NCI-H69 (cell line): ENCODE results near the gene TRAPPC3.

Experiments used
- DNase-seq: peaks from one replicate; lab custom pipeline; 2025; lab: John Stamatoyannopoulos, UW

Gene TRAPPC3

GRCh38 chr1:36099681-36100341, 49.5 kb downstream of the TRAPPC3 start:
- peak; percentile 66 for DNase-seq

- DNase-seq: no peak
Measured at GRCh38 chr1:36098650-36099365, 50.5 kb downstream of the TRAPPC3 start.

- DNase-seq: no peak
Measured at GRCh38 chr1:36097693-36098585, 51.3 kb downstream of the TRAPPC3 start.

- DNase-seq: peak; percentile 7
Measured at GRCh38 chr1:36096500-36097432, 52.5 kb downstream of the TRAPPC3 start.

- no peak for DNase-seq
Measured at GRCh38 chr1:36095760-36096405, 53.4 kb downstream of the TRAPPC3 start.

- no peak for DNase-seq
Measured at GRCh38 chr1:36094621-36095061, 54.6 kb downstream of the TRAPPC3 start.

- DNase-seq: no peak
Measured at GRCh38 chr1:36093929-36094328, 55.4 kb downstream of the TRAPPC3 start.

GRCh38 chr1:36093226-36093625, 56.1 kb downstream of the TRAPPC3 start:
- no peak for DNase-seq

- no peak for DNase-seq
Measured at GRCh38 chr1:36092798-36093185, 56.5 kb downstream of the TRAPPC3 start.

GRCh38 chr1:36092166-36092797, 57.0 kb downstream of the TRAPPC3 start:
- no peak for DNase-seq

GRCh38 chr1:36091698-36092097, 57.6 kb downstream of the TRAPPC3 start:
- no peak for DNase-seq

GRCh38 chr1:36091141-36091540, 58.1 kb downstream of the TRAPPC3 start:
- no peak for DNase-seq

GRCh38 chr1:36089393-36090121, 59.7 kb downstream of the TRAPPC3 start:
- no peak for DNase-seq

GRCh38 chr1:36088577-36089392, 60.5 kb downstream of the TRAPPC3 start, which contains the start of gene ADPRS:
ADPRS (plus strand) TSS chr1:36088892; CDS start chr1:36088905, 13 bp downstream.
- DNase-seq: peak; percentile 88

- no peak for DNase-seq
Measured at GRCh38 chr1:36088265-36088576, 61.1 kb downstream of the TRAPPC3 start.

- DNase-seq: no peak
Measured at GRCh38 chr1:36087233-36088123, 61.8 kb downstream of the TRAPPC3 start.
